KMS-11 (cell line): ENCODE results near the gene UPB1.

Experiments
- H2AFZ ChIP-seq: fragments of 200-600 bp; sonication (generic); 2 replicates; pipeline ENCODE4 v1.6.1; 2016; ENCODE audit warnings: antibody characterized with exemption, mixed run types, low read depth
- H3K27ac ChIP-seq: fragments of 200-600 bp; sonication (generic); 2 replicates; pipeline ENCODE4 v1.6.1; 2016; ENCODE audit warnings: mild to moderate bottlenecking, mixed run types
- H3K27me3 ChIP-seq: fragments of 200-600 bp; sonication (generic); 2 replicates; pipeline ENCODE4 v1.6.1; 2017; ENCODE audit warnings: mild to moderate bottlenecking, low read depth, mixed run types, moderate library complexity; ENCODE audit not compliant: insufficient read depth
- H3K36me3 ChIP-seq: fragments of 200-600 bp; sonication (generic); 2 replicates; pipeline ENCODE4 v1.6.1; 2017; ENCODE audit warnings: mild to moderate bottlenecking, mixed run types; ENCODE audit not compliant: insufficient read depth
- H3K4me1 ChIP-seq: fragments of 200-600 bp; sonication (generic); 2 replicates; pipeline ENCODE4 v1.6.1; 2016; ENCODE audit warnings: mild to moderate bottlenecking, low read depth, mixed run types; ENCODE audit not compliant: poor library complexity, severe bottlenecking
- H3K4me2 ChIP-seq: fragments of 200-600 bp; sonication (generic); 2 replicates; pipeline ENCODE4 v1.7.0; 2016; ENCODE audit warnings: mild to moderate bottlenecking, mixed run types
- H3K4me3 ChIP-seq: fragments of 200-600 bp; sonication (generic); IDR thresholded peaks from 2 replicates; pipeline ENCODE4 v1.6.1; 2017; ENCODE audit warnings: low read depth, low read length, mixed read lengths; ENCODE audit not compliant: insufficient read depth
- H3K79me2 ChIP-seq: fragments of 200-600 bp; sonication (generic); 2 replicates; pipeline ENCODE4 v1.6.1; 2016; ENCODE audit warnings: low read depth, mixed run types; ENCODE audit not compliant: insufficient read depth
- H3K9ac ChIP-seq: fragments of 200-600 bp; sonication (generic); 2 replicates; pipeline ENCODE4 v1.6.1; 2016; ENCODE audit warnings: mild to moderate bottlenecking, mixed run types
- H4K20me1 ChIP-seq: fragments of 200-600 bp; sonication (generic); 2 replicates; pipeline ENCODE4 v1.6.1; 2016; ENCODE audit warnings: mild to moderate bottlenecking, mixed run types; ENCODE audit not compliant: insufficient read depth
- TF ChIP-seq, protein P1 (sequence below): fragments of 200-600 bp; sonication (generic); conservative IDR thresholded peaks from 2 replicates; pipeline ENCODE4 v1.6.1; 2017; ENCODE audit warnings: low read depth, mild to moderate bottlenecking, antibody characterized with exemption, low read length, moderate library complexity, mixed read lengths

Gene UPB1

DNA sequence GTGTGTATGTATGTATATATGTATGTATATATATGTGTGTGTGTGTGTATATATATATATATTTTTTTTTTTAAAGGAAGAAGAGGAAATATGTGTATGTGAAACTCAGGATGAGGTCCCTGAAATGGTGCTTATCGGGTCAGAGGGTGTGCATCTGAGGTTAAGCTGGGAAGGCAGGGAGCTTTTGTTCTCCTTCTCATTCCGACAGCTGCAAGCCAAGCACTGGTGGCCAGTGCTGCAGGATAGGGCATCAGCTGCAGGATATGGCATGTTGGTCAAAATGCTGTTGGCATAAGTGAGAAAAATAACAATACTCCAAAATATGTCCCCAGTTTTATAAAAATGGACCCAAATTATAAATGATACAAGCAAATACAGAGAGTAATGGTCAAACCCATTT is 68.1 kb downstream of the UPB1 start:
- Histone ChIP-seq H3K4me2 (no peak overlapping the region), H3K4me3 (no peak overlapping the region), H4K20me1 (peaks cover 25% of the 10 kb centered on the region), H3K4me1 (peaks cover 59% of the 10 kb centered on the region), H3K27me3 (no peaks in the 10 kb centered on the region), H3K9ac (no peak overlapping the region), H3K79me2 (peaks cover 94% of the 10 kb centered on the region), H3K36me3 (0 out of 2 replicates have a peak, but pooled peaks cover 7% of the 10 kb centered on the region), H2AFZ (no peak overlapping the region), H3K27ac (no peak overlapping the region)
- TF ChIP-seq, protein P1, sequence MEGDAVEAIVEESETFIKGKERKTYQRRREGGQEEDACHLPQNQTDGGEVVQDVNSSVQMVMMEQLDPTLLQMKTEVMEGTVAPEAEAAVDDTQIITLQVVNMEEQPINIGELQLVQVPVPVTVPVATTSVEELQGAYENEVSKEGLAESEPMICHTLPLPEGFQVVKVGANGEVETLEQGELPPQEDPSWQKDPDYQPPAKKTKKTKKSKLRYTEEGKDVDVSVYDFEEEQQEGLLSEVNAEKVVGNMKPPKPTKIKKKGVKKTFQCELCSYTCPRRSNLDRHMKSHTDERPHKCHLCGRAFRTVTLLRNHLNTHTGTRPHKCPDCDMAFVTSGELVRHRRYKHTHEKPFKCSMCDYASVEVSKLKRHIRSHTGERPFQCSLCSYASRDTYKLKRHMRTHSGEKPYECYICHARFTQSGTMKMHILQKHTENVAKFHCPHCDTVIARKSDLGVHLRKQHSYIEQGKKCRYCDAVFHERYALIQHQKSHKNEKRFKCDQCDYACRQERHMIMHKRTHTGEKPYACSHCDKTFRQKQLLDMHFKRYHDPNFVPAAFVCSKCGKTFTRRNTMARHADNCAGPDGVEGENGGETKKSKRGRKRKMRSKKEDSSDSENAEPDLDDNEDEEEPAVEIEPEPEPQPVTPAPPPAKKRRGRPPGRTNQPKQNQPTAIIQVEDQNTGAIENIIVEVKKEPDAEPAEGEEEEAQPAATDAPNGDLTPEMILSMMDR, result no peak

DNA sequence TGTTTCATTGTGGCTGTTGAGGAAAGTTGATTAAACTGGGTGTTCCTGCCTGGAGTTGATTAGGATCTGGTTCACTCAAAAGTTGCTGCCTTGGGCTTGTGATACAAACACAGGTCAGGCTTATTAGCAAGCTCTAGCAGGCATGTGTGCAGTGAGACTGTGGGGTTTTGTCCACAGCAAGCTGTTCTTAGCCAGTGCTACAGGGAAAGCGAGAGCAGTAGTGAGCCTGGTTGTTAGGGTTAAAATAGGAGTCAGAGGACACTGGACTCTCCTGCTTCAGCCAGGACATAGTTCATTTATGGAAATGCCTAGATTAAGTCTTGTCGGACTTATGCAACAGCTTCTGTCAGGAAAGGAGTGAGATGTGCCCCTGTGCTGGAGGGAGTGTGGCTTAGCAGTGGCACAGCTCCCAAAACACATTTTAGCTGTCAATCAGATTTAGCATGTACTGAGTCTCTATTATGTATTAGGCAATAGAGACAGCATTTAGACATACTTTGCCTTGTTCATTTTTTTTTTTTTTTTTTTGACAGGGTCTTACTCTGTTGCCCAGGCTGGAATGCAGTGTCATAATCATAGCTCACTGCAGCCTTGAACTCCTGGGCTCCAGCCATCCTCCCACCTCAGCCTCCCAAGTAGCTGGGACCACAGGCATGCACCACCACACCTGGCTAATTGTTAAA is 69.4 kb downstream of the UPB1 start:
- no peak overlapping the region for H3K4me2 ChIP-seq

DNA sequence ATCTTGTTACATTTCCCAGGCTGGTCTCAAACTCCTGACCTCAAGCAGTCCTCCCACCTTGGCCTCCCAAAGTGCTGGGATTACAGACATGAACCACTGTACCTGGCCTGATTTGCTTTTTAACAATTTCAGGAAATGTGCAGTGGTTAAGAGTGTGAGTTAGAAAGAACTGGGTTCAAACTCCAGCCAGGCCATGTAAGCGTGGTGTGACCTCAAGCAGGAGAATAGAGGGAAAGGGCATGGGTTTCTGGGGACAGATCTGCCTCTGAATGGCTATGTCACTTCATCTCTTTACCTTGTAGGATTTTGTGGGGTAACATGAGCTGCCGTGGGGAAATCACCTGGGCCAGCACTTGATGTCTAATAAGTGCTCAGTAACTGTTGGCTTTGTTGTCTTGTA is 69.9 kb downstream of the UPB1 start:
- peaks cover 78% of the 10 kb centered on the region for H3K79me2 ChIP-seq
- peaks cover 43% of the 10 kb centered on the region for H3K4me1 ChIP-seq
- peaks cover 25% of the 10 kb centered on the region for H4K20me1 ChIP-seq
- no peak overlapping the region for H3K27ac ChIP-seq
- no peak overlapping the region for H3K4me3 ChIP-seq
- H3K4me2 ChIP-seq, result no peak overlapping the region
- TF ChIP-seq, protein P1, result no peak
- no peaks in the 10 kb centered on the region for H3K36me3 ChIP-seq
- H3K9ac ChIP-seq, result no peak overlapping the region
- H2AFZ ChIP-seq, result no peak overlapping the region
- no peaks in the 10 kb centered on the region for H3K27me3 ChIP-seq

More for the DNA sequence above, 69.4 kb downstream of the UPB1 start:
- H2AFZ ChIP-seq, result no peak overlapping the region
- no peak overlapping the region for H3K27ac ChIP-seq
- H3K27me3 ChIP-seq, result no peaks in the 10 kb centered on the region
- H3K79me2 ChIP-seq, result peaks cover 81% of the 10 kb centered on the region
- no peak overlapping the region for H3K4me3 ChIP-seq
- no peaks in the 10 kb centered on the region for H3K36me3 ChIP-seq
- peaks cover 46% of the 10 kb centered on the region for H3K4me1 ChIP-seq
- H4K20me1 ChIP-seq, result peaks cover 25% of the 10 kb centered on the region
- TF ChIP-seq, protein P1, result no peak
- no peak overlapping the region for H3K9ac ChIP-seq

DNA sequence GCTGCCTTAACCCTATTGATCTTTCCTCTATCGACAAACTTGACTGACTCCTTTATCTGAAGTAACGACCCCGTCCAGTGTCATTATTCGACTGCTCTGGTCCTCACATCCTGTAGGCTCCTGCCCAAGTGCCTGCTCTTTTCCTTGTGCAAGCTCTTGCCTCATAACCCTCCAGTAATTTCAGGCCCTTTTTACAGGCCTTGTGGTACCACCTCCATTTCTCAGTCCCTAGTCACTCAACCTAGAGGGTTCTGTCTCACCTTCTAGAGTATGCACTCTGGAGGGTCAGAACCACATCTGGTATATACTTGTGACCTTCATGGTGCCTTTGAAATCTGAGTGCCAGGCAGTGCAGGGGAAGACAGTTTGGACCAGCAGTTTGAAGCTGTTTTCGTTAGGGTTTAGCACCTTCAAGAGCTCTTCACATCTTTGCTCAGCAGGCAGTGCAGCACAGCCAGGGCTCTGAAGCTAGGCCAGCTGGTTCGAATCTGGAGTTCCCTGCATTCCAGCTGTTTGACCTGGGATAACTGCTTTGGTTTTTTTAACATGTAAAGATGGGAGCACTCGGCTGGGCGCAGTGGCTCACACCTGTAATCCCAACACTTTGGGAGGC is 71.9 kb downstream of the UPB1 start:
- Histone ChIP-seq H2AFZ (no peak overlapping the region), H3K4me3 (no peak overlapping the region), H3K9ac (no peak overlapping the region), H4K20me1 (peaks cover 18% of the 10 kb centered on the region), H3K79me2 (peaks cover 62% of the 10 kb centered on the region), H3K4me2 (no peak overlapping the region), H3K27ac (no peak overlapping the region; the same call in 1 of the 2 replicates), H3K27me3 (no peaks in the 10 kb centered on the region), H3K4me1 (peaks cover 33% of the 10 kb centered on the region), H3K36me3 (no peaks in the 10 kb centered on the region; the same call in 1 of the 2 replicates)
- TF ChIP-seq, protein P1, result no peak
